B cell (primary cell): ENCODE data around the gene LIN7A. TPM values are rescaled to one million over a fixed set of nuclear protein-coding genes. Genes with fewer than 3 reads are reported as not detected.

Experiments
- ATAC-seq: fragments of 200-7000 bp; cut with Tn5 transposase; one replicate; pipeline ENCODE4 v1.10.0; 2021; ENCODE audit warnings: low read depth, mild to moderate bottlenecking, moderate number of reproducible peaks, moderate library complexity
- CTCF ChIA-PET: fragments of 350-600 bp; sonication (Branson Sonifier 250); formaldehyde crosslinking; loops from one replicate; lab custom pipeline; 2021; ENCODE audit warnings: antibody characterized with exemption, inconsistent platforms; lab: Charles Lee
- POLR2A ChIA-PET: fragments of 350-600 bp; sonication (Branson Sonifier 250); formaldehyde crosslinking; loops from one replicate; lab custom pipeline; 2021; ENCODE audit warnings: antibody characterized with exemption; lab: Charles Lee
- DNase-seq: peaks from one replicate; pipeline ENCODE4 v3.0.0; 2013
- H2AFZ ChIP-seq: 2 replicates; pipeline ENCODE4 v1.6.1; 2012; ENCODE audit warnings: mild to moderate bottlenecking, low read depth, low read length; ENCODE audit not compliant: insufficient read depth, poor library complexity, severe bottlenecking
- H3K27ac ChIP-seq, 2 donors: 1 replicate in 1 of 2; 2 replicates in 1 of 2; pipeline ENCODE4 v1.5.1; 2012 to 2013; ENCODE audit warnings: low read length in 2 of 2, mild to moderate bottlenecking in 2 of 2, moderate library complexity in 1 of 2
- H3K27me3 ChIP-seq, 4 experiments: fragments of 200-600 bp in 1 of 4; sonication (generic) in 1 of 4; replicated peaks in 1 of 4; 1 replicate in 2 of 4; 2 replicates in 2 of 4; pipeline versions ENCODE4 v1.6.1 to v1.7.0; 2013 to 2016; ENCODE audit warnings: low read length in 3 of 4, mild to moderate bottlenecking in 2 of 4, mixed read lengths in 1 of 4, moderate library complexity in 1 of 4; ENCODE audit not compliant: insufficient read depth in 4 of 4, control insufficient read depth in 3 of 4; ENCODE audit errors: control extremely low read depth in 1 of 4
- H3K36me3 ChIP-seq, 2 experiments: replicated peaks in 1 of 2; 1 replicate in 1 of 2; 2 replicates in 1 of 2; pipeline versions ENCODE4 v1.6.1 to v1.7.1; 2013; ENCODE audit warnings: low read length in 1 of 2; ENCODE audit not compliant: insufficient read depth in 2 of 2, control insufficient read depth in 1 of 2; ENCODE audit errors: control extremely low read depth in 1 of 2, extremely low read depth in 1 of 2
- H3K4me1 ChIP-seq, 2 donors: fragments of 200-600 bp in 1 of 2; sonication (generic) in 1 of 2; 1 replicate in 1 of 2; 2 replicates in 1 of 2; pipeline versions ENCODE4 v1.5.1 to v1.6.1; 2013 to 2017; ENCODE audit warnings: low read length in 2 of 2; ENCODE audit not compliant: control insufficient read depth in 2 of 2, insufficient read depth in 2 of 2
- H3K4me2 ChIP-seq: replicated peaks from 2 replicates; pipeline ENCODE3; 2012; ENCODE audit warnings: mild to moderate bottlenecking, low read depth, low read length; ENCODE audit not compliant: poor library complexity, severe bottlenecking
- H3K4me3 ChIP-seq, 5 experiments: fragments of 200-600 bp in 1 of 5; sonication (generic) in 1 of 5; 1 replicate in 3 of 5; 2 replicates in 2 of 5; pipeline versions ENCODE4 v1.5.1 to v1.7.0; 2011 to 2016; ENCODE audit warnings: low read length in 4 of 5, mild to moderate bottlenecking in 4 of 5, low read depth in 2 of 5, control low read depth in 1 of 5, moderate library complexity in 1 of 5; ENCODE audit not compliant: insufficient read depth in 1 of 5; ENCODE audit errors: control extremely low read depth in 1 of 5, extremely low read depth in 1 of 5
- H3K79me2 ChIP-seq: fragments of 200-600 bp; sonication (generic); one replicate; pipeline ENCODE4 v1.6.0; 2016; ENCODE audit warnings: low read length; ENCODE audit not compliant: control insufficient read depth, insufficient read depth
- H3K9ac ChIP-seq: fragments of 200-600 bp; sonication (generic); 2 replicates; pipeline ENCODE4 v1.6.1; 2017; ENCODE audit warnings: mild to moderate bottlenecking, low read length, moderate library complexity
- H3K9me3 ChIP-seq, 3 donors: one replicate each; pipeline versions ENCODE4 v1.6.1 to v1.7.1; 2013; ENCODE audit warnings: low read length in 2 of 3; ENCODE audit not compliant: control insufficient read depth in 2 of 3, insufficient read depth in 1 of 3; ENCODE audit errors: control extremely low read depth in 1 of 3
- H4K20me1 ChIP-seq: 2 replicates; pipeline ENCODE4 v1.6.0; 2012; ENCODE audit warnings: mild to moderate bottlenecking, low read length; ENCODE audit not compliant: insufficient read depth, control insufficient read depth, poor library complexity, severe bottlenecking
- H3K27ac Mint-ChIP-seq: one replicate; pipeline ENCODE4 v1.8.0; 2021; ENCODE audit warnings: mixed read lengths
- H3K27me3 Mint-ChIP-seq: one replicate; pipeline ENCODE4 v1.8.0; 2021; ENCODE audit warnings: mixed read lengths
- H3K4me1 Mint-ChIP-seq: one replicate; pipeline ENCODE4 v1.8.0; 2021; ENCODE audit warnings: mixed read lengths
- H3K4me3 Mint-ChIP-seq: one replicate; pipeline ENCODE4 v1.8.0; 2021; ENCODE audit warnings: mixed read lengths
- H3K9me3 Mint-ChIP-seq: one replicate; pipeline ENCODE4 v1.8.0; 2022; ENCODE audit warnings: mixed read lengths; ENCODE audit not compliant: insufficient read depth
- CTCF ChIP-seq: fragments of 200-600 bp; IDR thresholded peaks from one replicate; pipeline ENCODE4 v1.8.0; 2022; ENCODE audit warnings: antibody characterized with exemption, mild to moderate bottlenecking
- EZH2 ChIP-seq: IDR thresholded peaks from 2 replicates; pipeline ENCODE4 v1.6.1; 2012; ENCODE audit warnings: borderline replicate concordance, low read depth, mild to moderate bottlenecking, moderate library complexity, low read length; ENCODE audit not compliant: insufficient read depth, poor library complexity, severe bottlenecking
- WGBS: methylation state at CpG from one replicate; pipeline ENCODE4 v1.1.5; 2013; ENCODE audit warnings: missing lambda C conversion rate; ENCODE audit not compliant: insufficient coverage; 5-methylcytosine and 5-hydroxymethylcytosine counted together
- intact Hi-C: fragments of 100-400 bp; cut with micrococcal nuclease; formaldehyde crosslinking; loops from one replicate; pipeline ENCODE4 v1.10.0; 2022
- polyA plus RNA-seq: library from polyadenylated mRNA; depleted of rRNA; stranded (reverse); fragments of >200 nt; gene quantifications from 2 replicates; pipeline ENCODE4 v1.2.3, GENCODE V29; 2012
- total RNA-seq, 2 donors: library from RNA; stranded (reverse); fragments of 120-200 nt in 1 of 2; gene quantifications; 1 replicate in 1 of 2; 2 replicates in 1 of 2; pipeline versions ENCODE4 v1.2.3 to v1.2.4, GENCODE V29; 2013 to 2022

LIN7A gene
- total and polyA plus RNA-seq, 2 donors (not counting 1 experiment from before 2014, with no cell fraction given), result 0.10 TPM; not detected in 1

GRCh38 chr12:80967565-80967964 is 29.8 kb upstream of the LIN7A start:
- Mint-ChIP-seq H3K9me3 (peaks cover 4% of the 10 kb centered on the region), H3K4me3 (no peak overlapping the region), H3K4me1 (no peaks in the 10 kb centered on the region), H3K27ac (no peak overlapping the region), H3K27me3 (no peaks in the 10 kb centered on the region)
- Histone ChIP-seq H3K4me1 (no peaks in the 10 kb centered on the region), H3K79me2 (no peaks in the 10 kb centered on the region), H3K9ac (no peak overlapping the region), H4K20me1 (no peaks in the 10 kb centered on the region), H3K27me3 (no peaks in the 10 kb centered on the region), H3K36me3 (no peaks in the 10 kb centered on the region), H3K27ac (no peak overlapping the region), H3K4me2 (no peak overlapping the region), H3K9me3 (no peaks in the 10 kb centered on the region), H2AFZ (no peak overlapping the region), H3K4me3 (no peak overlapping the region)
- ChIA-PET CTCF (no interaction called here), POLR2A (no interaction called here)
- intact Hi-C loops, result no loop called here
- DNase-seq, result no peak
- no peak for TF ChIP-seq CTCF
- no peak for TF ChIP-seq EZH2
- no peak for ATAC-seq
- WGBS, result no CpG with 5 or more reads among the region's 3 CpGs

GRCh38 chr12:80966001-80966400 is 28.3 kb upstream of the LIN7A start:
- Mint-ChIP-seq H3K4me3 (no peak overlapping the region), H3K4me1 (no peaks in the 10 kb centered on the region), H3K27me3 (no peaks in the 10 kb centered on the region), H3K27ac (no peak overlapping the region), H3K9me3 (peaks cover under 1% of the 10 kb centered on the region)
- no peak overlapping the region for H3K4me2 ChIP-seq
- H3K79me2 ChIP-seq, result no peaks in the 10 kb centered on the region
- CTCF ChIA-PET, result no interaction called here
- DNase-seq, result no peak
- H3K27me3 ChIP-seq, result no peaks in the 10 kb centered on the region
- TF ChIP-seq CTCF (no peak), EZH2 (no peak)
- no peaks in the 10 kb centered on the region for H4K20me1 ChIP-seq
- WGBS, result no CpG with 5 or more reads among the region's 1 CpG
- no peak overlapping the region for H2AFZ ChIP-seq
- no peaks in the 10 kb centered on the region for H3K4me1 ChIP-seq
- H3K36me3 ChIP-seq, result no peaks in the 10 kb centered on the region
- no peak overlapping the region for H3K4me3 ChIP-seq
- no peaks in the 10 kb centered on the region for H3K9me3 ChIP-seq
- POLR2A ChIA-PET, result no interaction called here
- no peak overlapping the region for H3K27ac ChIP-seq
- intact Hi-C loops, result no loop called here
- no peak overlapping the region for H3K9ac ChIP-seq
- ATAC-seq, result no peak
